ENCODE data around the gene NUB1.

NUB1 gene

GRCh38 chr7:151376218-151376902 lies 34.7 kb downstream of the NUB1 start:
- no peak for DNase-seq
- Histone ChIP-seq H3K27me3 (replicated peaks) (no peaks in the 10 kb centered on the region), H3K36me3 (replicated peaks) (peaks cover 16% of the 10 kb centered on the region), H3K4me3 (ENCODE audit: low read depth, low read length) (no peak overlapping the region), H3K27ac (no peak overlapping the region)
- in situ Hi-C loops (cut with HindIII; ENCODE audit: low pct_ligation_motif_present, low sequenced_read_pairs): loop anchor here (10.0 kb wide), 1 partner anchor 68 kb away; the partner anchor contains the start of gene CRYGN
- TF ChIP-seq CTCF (IDR thresholded peaks at IDR 0.05; ENCODE audit: low read depth, low read length, missing control alignments): no peak

GRCh38 chr7:151377406-151377805 lies 35.8 kb downstream of the NUB1 start:
- in situ Hi-C loops (cut with HindIII; ENCODE audit: low pct_ligation_motif_present, low sequenced_read_pairs): loop anchor here (10.0 kb wide), 1 partner anchor 67 kb away; the partner anchor contains the start of gene CRYGN
- Histone ChIP-seq H3K27ac (no peak overlapping the region), H3K27me3 (replicated peaks) (peaks cover 4% of the 10 kb centered on the region), H3K4me3 (ENCODE audit: low read depth, low read length) (no peak overlapping the region), H3K36me3 (replicated peaks) (peaks cover 16% of the 10 kb centered on the region)
- no peak for DNase-seq
- no peak for TF ChIP-seq CTCF (IDR thresholded peaks at IDR 0.05; ENCODE audit: low read depth, low read length, missing control alignments)

GRCh38 chr7:151378011-151378410 lies 36.4 kb downstream of the NUB1 start:
- Histone ChIP-seq H3K27me3 (replicated peaks) (peaks cover 7% of the 10 kb centered on the region), H3K4me3 (ENCODE audit: low read depth, low read length) (no peak overlapping the region), H3K27ac (no peak overlapping the region), H3K36me3 (replicated peaks) (peaks cover 16% of the 10 kb centered on the region)
- no peak for TF ChIP-seq CTCF (IDR thresholded peaks at IDR 0.05; ENCODE audit: low read depth, low read length, missing control alignments)
- DNase-seq: no peak
- in situ Hi-C loops (cut with HindIII; ENCODE audit: low pct_ligation_motif_present, low sequenced_read_pairs): loop anchor here (10.0 kb wide), 1 partner anchor 67 kb away; the partner anchor contains the start of gene CRYGN

- in situ Hi-C loops (cut with HindIII; ENCODE audit: low pct_ligation_motif_present, low sequenced_read_pairs): loop anchor here (10.0 kb wide), 1 partner anchor 66 kb away; the partner anchor contains the start of gene CRYGN
- Histone ChIP-seq H3K27ac (no peak overlapping the region), H3K27me3 (replicated peaks) (peaks cover 8% of the 10 kb centered on the region), H3K4me3 (ENCODE audit: low read depth, low read length) (no peak overlapping the region), H3K36me3 (replicated peaks) (peaks cover 16% of the 10 kb centered on the region)
- no peak for DNase-seq
- TF ChIP-seq CTCF (IDR thresholded peaks at IDR 0.05; ENCODE audit: low read depth, low read length, missing control alignments): no peak
Observed at GRCh38 chr7:151378496-151379192, 37.0 kb downstream of the NUB1 start.

GRCh38 chr7:151379193-151379520 lies 37.5 kb downstream of the NUB1 start:
- Histone ChIP-seq H3K36me3 (replicated peaks) (peaks cover 16% of the 10 kb centered on the region), H3K4me3 (ENCODE audit: low read depth, low read length) (no peak overlapping the region), H3K27ac (no peak overlapping the region), H3K27me3 (replicated peaks) (peaks cover 12% of the 10 kb centered on the region)
- DNase-seq: no peak
- in situ Hi-C loops (cut with HindIII; ENCODE audit: low pct_ligation_motif_present, low sequenced_read_pairs): loop anchor here (10.0 kb wide), 1 partner anchor 66 kb away; the partner anchor contains the start of gene CRYGN
- TF ChIP-seq CTCF (IDR thresholded peaks at IDR 0.05; ENCODE audit: low read depth, low read length, missing control alignments): no peak
